NCI-H1694 (cell line): ENCODE measurements around the gene AHCYL2.
"Not testable (repeated sequence)": the region's sequence is repeated elsewhere in the genome, so short reads cannot be mapped to it uniquely, and the experiment has no call there.

Experiments
- DNase-seq: peaks from one replicate; lab custom pipeline; 2025; lab: John Stamatoyannopoulos, UW

The AHCYL2 gene

GRCh38 chr7:129385116-129385515 lies 160.3 kb downstream of the AHCYL2 start:
- no peak for DNase-seq

GRCh38 chr7:129385598-129385997 lies 160.8 kb downstream of the AHCYL2 start:
- DNase-seq: no peak

- DNase-seq: no peak
These were observed 161.7 kb downstream of the AHCYL2 start for GRCh38 chr7:129386506-129386905.

- no peak for DNase-seq
These were observed 162.7 kb downstream of the AHCYL2 start for GRCh38 chr7:129387537-129387936.

GRCh38 chr7:129388333-129389098 lies 163.7 kb downstream of the AHCYL2 start:
- no peak for DNase-seq

- no peak for DNase-seq
These were observed 165.0 kb downstream of the AHCYL2 start for GRCh38 chr7:129389829-129390228.

- DNase-seq: no peak
These were observed 165.5 kb downstream of the AHCYL2 start for GRCh38 chr7:129390314-129390713.

- DNase-seq: no peak
These were observed 166.8 kb downstream of the AHCYL2 start for GRCh38 chr7:129391546-129392171.

GRCh38 chr7:129393255-129393654 lies 168.4 kb downstream of the AHCYL2 start:
- DNase-seq: no peak

- no peak for DNase-seq
These were observed 169.3 kb downstream of the AHCYL2 start for GRCh38 chr7:129394101-129394500.

- no peak for DNase-seq
These were observed 170.4 kb downstream of the AHCYL2 start for GRCh38 chr7:129394982-129395914.

- DNase-seq: no peak
These were observed 176.6 kb downstream of the AHCYL2 start for GRCh38 chr7:129401228-129401966.

- DNase-seq: no peak
These were observed 177.4 kb downstream of the AHCYL2 start for GRCh38 chr7:129401967-129402860.

- no peak for DNase-seq
These were observed 180.7 kb downstream of the AHCYL2 start for GRCh38 chr7:129405527-129405926.

GRCh38 chr7:129410238-129410637 lies 185.4 kb downstream of the AHCYL2 start:
- not testable (repeated sequence) for DNase-seq

- no peak for DNase-seq
These were observed 187.7 kb downstream of the AHCYL2 start for GRCh38 chr7:129412501-129412900.

GRCh38 chr7:129417073-129417472 lies 192.2 kb downstream of the AHCYL2 start:
- no peak for DNase-seq

- no peak for DNase-seq
These were observed 197.0 kb downstream of the AHCYL2 start for GRCh38 chr7:129421717-129422250.

GRCh38 chr7:129422727-129423126 lies 197.9 kb downstream of the AHCYL2 start:
- DNase-seq: no peak

GRCh38 chr7:129423700-129424410 lies 199.0 kb downstream of the AHCYL2 start:
- no peak for DNase-seq
